Measurements from ENCODE around the gene SLC13A4. TPM values are rescaled to one million over a fixed set of nuclear protein-coding genes. Genes with fewer than 3 reads are reported as not detected.
"Not testable (repeated sequence)": the region's sequence is repeated elsewhere in the genome, so short reads cannot be mapped to it uniquely, and the experiment has no call there.

Gene SLC13A4
- polyA plus RNA-seq, 2 donors, result 7.1 to 11.0 TPM

DNA sequence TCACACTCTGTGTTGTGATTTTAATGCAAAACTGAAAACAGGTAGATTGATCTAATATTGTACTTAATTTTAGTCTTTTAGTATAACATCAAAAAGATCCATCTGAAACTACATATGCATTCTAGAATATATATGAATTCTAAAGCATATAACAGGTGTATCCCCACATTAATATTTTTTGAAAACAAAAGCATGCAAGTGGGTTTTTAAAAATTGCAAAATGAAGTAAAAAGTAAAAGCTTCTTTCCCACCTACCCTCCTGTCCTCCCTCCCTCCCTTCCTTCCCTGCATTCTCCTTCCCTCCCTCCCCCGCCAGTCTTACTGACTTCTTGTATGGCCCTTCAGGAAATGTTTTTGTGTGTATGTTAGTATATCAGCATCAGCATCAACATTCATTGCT, 80.2 kb downstream of the SLC13A4 start:
- Histone ChIP-seq H3K27me3 (ENCODE audit: control insufficient read depth in 1 of 2, insufficient read depth in 2 of 2, low read length in 2 of 2) (no peaks in the 10 kb centered on the region), H3K4me1 (ENCODE audit: control insufficient read depth in 2 of 2, insufficient read depth in 2 of 2, low read length in 1 of 2) (no peaks in the 10 kb centered on the region), H3K36me3 (ENCODE audit: control insufficient read depth in 2 of 2, insufficient read depth in 2 of 2, low read length in 1 of 2) (peaks cover 3 to 5% of the 10 kb centered on the region in 2 donors), H3K27ac (ENCODE audit: low read depth in 2 of 2, low read length in 1 of 2) (no peak overlapping the region), H3K9me3 (ENCODE audit: control insufficient read depth in 2 of 2, insufficient read depth in 1 of 2, low read depth in 1 of 2, low read length in 1 of 2) (no peaks in the 10 kb centered on the region), H3K4me3 (ENCODE audit: low read depth in 1 of 2, low read length in 2 of 2) (no peak overlapping the region)
- 95 to 96% methylated on average over 1 of the region's 1 CpG for WGBS, 2 donors

DNA sequence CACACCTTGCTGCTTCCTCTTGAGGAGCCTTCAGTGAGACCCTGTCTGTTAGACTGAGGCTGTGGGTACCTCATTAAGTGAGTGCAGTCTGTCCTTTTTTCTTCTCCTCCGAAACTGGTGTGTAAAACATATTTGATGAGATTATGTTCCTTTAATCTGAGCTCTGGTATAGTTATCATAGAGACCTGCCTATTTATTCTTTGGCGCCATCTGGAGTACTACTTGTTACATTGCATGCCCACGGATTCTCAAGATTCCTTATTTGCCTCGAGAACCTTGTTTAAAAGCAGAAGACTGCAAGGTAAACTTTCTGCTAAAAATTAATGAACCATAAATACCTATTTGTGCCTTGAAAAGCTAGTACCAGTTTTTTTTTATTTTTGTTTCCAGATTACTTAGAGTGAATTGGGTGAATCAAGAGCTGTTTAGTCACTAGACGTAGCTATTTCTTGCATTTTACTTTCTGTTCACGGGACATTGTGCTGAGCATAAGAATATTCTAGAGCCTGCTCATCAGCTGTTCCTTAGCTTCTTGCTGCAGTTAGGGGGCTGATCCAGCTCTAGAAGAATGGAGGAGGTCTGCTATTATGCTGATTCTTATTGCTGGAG, 82.6 kb downstream of the SLC13A4 start:
- WGBS, 2 donors, result 44 to 45% methylated on average over 6 of the region's 6 CpGs
- H3K4me3 ChIP-seq (ENCODE audit: low read depth in 1 of 2, low read length in 2 of 2), result no peak overlapping the region
- H3K27ac ChIP-seq (ENCODE audit: low read depth in 2 of 2, low read length in 1 of 2), result no peak overlapping the region
- H3K4me1 ChIP-seq (ENCODE audit: control insufficient read depth in 2 of 2, insufficient read depth in 2 of 2, low read length in 1 of 2), result no peaks in the 10 kb centered on the region
- H3K9me3 ChIP-seq (ENCODE audit: control insufficient read depth in 2 of 2, insufficient read depth in 1 of 2, low read depth in 1 of 2, low read length in 1 of 2), result no peaks in the 10 kb centered on the region
- peaks cover 2 to 3% of the 10 kb centered on the region in 2 donors for H3K36me3 ChIP-seq (ENCODE audit: control insufficient read depth in 2 of 2, insufficient read depth in 2 of 2, low read length in 1 of 2)
- no peaks in the 10 kb centered on the region for H3K27me3 ChIP-seq (ENCODE audit: control insufficient read depth in 1 of 2, insufficient read depth in 2 of 2, low read length in 2 of 2)

DNA sequence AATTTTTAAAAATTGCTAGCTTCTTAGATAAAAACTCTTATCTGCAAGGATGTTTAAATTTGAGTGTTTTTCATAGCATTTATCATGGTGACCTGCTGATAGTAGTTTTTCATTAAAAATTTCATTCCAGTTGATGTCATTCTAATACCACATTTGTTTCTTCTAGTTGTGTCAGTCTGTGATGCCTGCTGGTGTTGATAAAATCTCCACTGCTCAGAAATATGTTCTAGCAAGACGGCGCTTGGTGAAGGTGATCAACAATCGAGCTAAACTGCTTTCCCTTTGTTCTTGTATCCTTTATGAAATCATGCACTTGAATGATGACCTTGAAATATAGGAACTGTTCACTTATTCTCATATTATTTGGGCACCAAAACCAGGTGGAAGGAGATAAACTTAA, 83.3 kb downstream of the SLC13A4 start:
- Histone ChIP-seq H3K27me3 (ENCODE audit: control insufficient read depth in 1 of 2, insufficient read depth in 2 of 2, low read length in 2 of 2) (no peaks in the 10 kb centered on the region), H3K4me3 (ENCODE audit: low read depth in 1 of 2, low read length in 2 of 2) (no peak overlapping the region), H3K27ac (ENCODE audit: low read depth in 2 of 2, low read length in 1 of 2) (no peak overlapping the region), H3K4me1 (ENCODE audit: control insufficient read depth in 2 of 2, insufficient read depth in 2 of 2, low read length in 1 of 2) (no peaks in the 10 kb centered on the region), H3K9me3 (ENCODE audit: control insufficient read depth in 2 of 2, insufficient read depth in 1 of 2, low read depth in 1 of 2, low read length in 1 of 2) (no peaks in the 10 kb centered on the region), H3K36me3 (ENCODE audit: control insufficient read depth in 2 of 2, insufficient read depth in 2 of 2, low read length in 1 of 2) (peaks cover 2 to 3% of the 10 kb centered on the region in 2 donors)
- 84 to 85% methylated on average over 3 of the region's 3 CpGs for WGBS, 2 donors

DNA sequence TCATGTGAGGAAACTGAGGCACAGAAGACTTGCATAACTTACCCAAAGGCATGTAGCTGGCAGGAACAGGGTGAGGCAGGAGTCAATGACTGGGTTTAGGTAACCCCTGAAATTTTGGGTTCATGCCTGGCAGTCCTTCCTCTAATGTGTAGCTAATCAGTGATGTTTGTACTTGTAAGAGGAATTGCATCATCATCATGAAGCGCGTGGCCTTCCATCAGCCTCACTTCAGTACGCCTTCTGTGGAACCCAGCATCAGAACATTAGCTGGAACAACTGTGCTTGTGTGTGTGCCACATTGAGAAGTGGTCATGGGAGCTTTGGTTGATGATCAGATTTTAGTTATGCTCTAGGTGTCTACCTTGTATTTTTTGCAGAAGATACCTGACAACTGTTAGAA, 83.8 kb downstream of the SLC13A4 start:
- WGBS, 2 donors, result 70% methylated on average over 3 of the region's 3 CpGs
- Histone ChIP-seq H3K27me3 (ENCODE audit: control insufficient read depth in 1 of 2, insufficient read depth in 2 of 2, low read length in 2 of 2) (no peaks in the 10 kb centered on the region), H3K36me3 (ENCODE audit: control insufficient read depth in 2 of 2, insufficient read depth in 2 of 2, low read length in 1 of 2) (peaks cover 2 to 3% of the 10 kb centered on the region in 2 donors), H3K27ac (ENCODE audit: low read depth in 2 of 2, low read length in 1 of 2) (no peak overlapping the region), H3K4me1 (ENCODE audit: control insufficient read depth in 2 of 2, insufficient read depth in 2 of 2, low read length in 1 of 2) (no peaks in the 10 kb centered on the region), H3K4me3 (ENCODE audit: low read depth in 1 of 2, low read length in 2 of 2) (no peak overlapping the region), H3K9me3 (ENCODE audit: control insufficient read depth in 2 of 2, insufficient read depth in 1 of 2, low read depth in 1 of 2, low read length in 1 of 2) (no peaks in the 10 kb centered on the region)

DNA sequence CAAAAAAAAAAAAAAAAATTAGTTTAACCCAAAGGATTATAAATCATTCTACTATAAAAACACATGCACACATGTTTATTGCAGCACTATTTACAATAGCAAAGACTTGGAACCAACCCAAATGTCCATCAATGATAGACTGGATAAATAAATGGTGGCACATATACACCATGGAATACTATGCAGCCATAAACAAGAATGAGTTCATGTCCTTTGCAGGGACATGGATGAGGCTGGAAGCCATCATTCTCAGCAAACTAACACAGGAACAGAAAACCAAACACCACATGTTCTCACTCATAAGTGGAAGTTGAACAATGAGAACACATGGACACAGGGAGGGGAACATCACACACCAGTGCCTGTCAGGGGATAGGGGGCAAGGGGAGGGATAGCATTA, 88.3 kb downstream of the SLC13A4 start:
- not testable (repeated sequence) for H3K9me3 ChIP-seq (ENCODE audit: control insufficient read depth in 2 of 2, insufficient read depth in 1 of 2, low read depth in 1 of 2, low read length in 1 of 2); H3K36me3 ChIP-seq (ENCODE audit: control insufficient read depth in 2 of 2, insufficient read depth in 2 of 2, low read length in 1 of 2); H3K4me3 ChIP-seq (ENCODE audit: low read depth in 1 of 2, low read length in 2 of 2); H3K27ac ChIP-seq (ENCODE audit: low read depth in 2 of 2, low read length in 1 of 2); H3K27me3 ChIP-seq (ENCODE audit: control insufficient read depth in 1 of 2, insufficient read depth in 2 of 2, low read length in 2 of 2); H3K4me1 ChIP-seq (ENCODE audit: control insufficient read depth in 2 of 2, insufficient read depth in 2 of 2, low read length in 1 of 2)

DNA sequence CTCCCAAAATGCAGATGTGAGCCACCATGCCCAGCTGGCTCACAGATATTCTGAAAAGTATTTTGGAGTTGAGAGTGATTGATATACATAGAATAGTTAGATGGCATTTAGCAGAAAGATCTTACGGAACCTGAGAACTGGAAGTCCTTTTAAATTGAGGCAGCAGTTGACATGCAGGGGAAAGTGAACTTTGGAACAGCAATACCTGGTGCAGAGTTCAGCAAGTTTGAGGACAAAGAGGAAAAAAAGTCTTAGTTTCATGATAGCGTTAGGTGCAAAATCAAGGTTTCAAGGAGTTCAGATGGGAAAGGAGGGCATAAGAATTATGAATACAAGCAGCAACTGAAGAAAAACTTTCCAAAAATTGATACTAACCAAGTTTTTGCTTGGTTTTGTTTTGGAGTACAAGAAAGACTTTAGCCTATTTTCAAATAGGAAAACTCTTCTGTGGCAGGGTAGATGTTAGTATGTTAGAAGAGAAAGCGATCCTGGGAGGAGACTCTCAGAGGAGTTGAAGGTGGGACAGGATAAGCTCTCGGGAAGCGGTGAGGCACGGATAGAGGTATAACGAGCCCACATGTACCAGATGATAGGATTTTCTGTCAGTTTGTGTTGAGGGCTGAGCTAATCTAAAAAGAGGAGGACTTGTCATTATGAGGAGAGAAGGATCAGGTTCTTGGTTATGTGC, 93.7 kb downstream of the SLC13A4 start:
- Histone ChIP-seq H3K36me3 (ENCODE audit: control insufficient read depth in 2 of 2, insufficient read depth in 2 of 2, low read length in 1 of 2) (peaks cover 3 to 8% of the 10 kb centered on the region in 2 donors), H3K4me3 (ENCODE audit: low read depth in 1 of 2, low read length in 2 of 2) (no peak overlapping the region), H3K27me3 (ENCODE audit: control insufficient read depth in 1 of 2, insufficient read depth in 2 of 2, low read length in 2 of 2) (no peaks in the 10 kb centered on the region), H3K27ac (ENCODE audit: low read depth in 2 of 2, low read length in 1 of 2) (no peak overlapping the region), H3K4me1 (ENCODE audit: control insufficient read depth in 2 of 2, insufficient read depth in 2 of 2, low read length in 1 of 2) (no peaks in the 10 kb centered on the region), H3K9me3 (ENCODE audit: control insufficient read depth in 2 of 2, insufficient read depth in 1 of 2, low read depth in 1 of 2, low read length in 1 of 2) (no peaks in the 10 kb centered on the region)
- WGBS, 2 donors, result 95 to 98% methylated on average over 7 of the region's 7 CpGs

Other genes with a start within 250 kb of the SLC13A4 start
- gene CNOT4, start 218.1 kb downstream of the SLC13A4 start, polyA plus RNA-seq, result 1 to 10 TPM; 5.2 to 6.9 TPM
- gene NUP205, start 170.3 kb downstream of the SLC13A4 start, polyA plus RNA-seq, result 10 to 100 TPM; 30.6 to 30.7 TPM
- 10 to 100 TPM; 31.4 to 48.1 TPM for gene STMP1, start 65.7 kb downstream of the SLC13A4 start, polyA plus RNA-seq
- 1 to 10 TPM in 1 of 2 donors, under 1 TPM in 1; 0.55 to 1.3 TPM for gene FAM180A, start 20.6 kb upstream of the SLC13A4 start, polyA plus RNA-seq
- 100 to 1,000 TPM in 1 of 2 donors, 10 to 100 TPM in 1; 54.8 to 100 TPM for gene MTPN, start 249.2 kb upstream of the SLC13A4 start, polyA plus RNA-seq

Data from esophagus (tissue), 2 donors.